Suprapubic skin (tissue), 4 donors: Measurements from ENCODE around the gene TNS1. TPM values are rescaled to one million over a fixed set of nuclear protein-coding genes. Genes with fewer than 3 reads are reported as not detected.
A peak's percentile ranks its signal among the peaks of the same experiment; 100 is the strongest.

Experiments used
- DNase-seq, 2 donors: peaks; one replicate each; pipeline ENCODE4 v3.0.0-alpha.2; 2019; ENCODE audit warnings: low spot score in 2 of 2
- H3K27ac ChIP-seq: fragments of 200-600 bp; sonication (generic); one replicate; pipeline ENCODE4 v1.5.1; 2019
- H3K27me3 ChIP-seq: fragments of 200-600 bp; sonication (generic); one replicate; pipeline ENCODE4 v1.5.1; 2019
- H3K36me3 ChIP-seq: fragments of 200-600 bp; sonication (generic); one replicate; pipeline ENCODE4 v1.5.1; 2019
- H3K4me1 ChIP-seq: fragments of 200-600 bp; sonication (generic); one replicate; pipeline ENCODE4 v1.5.1; 2019
- H3K4me3 ChIP-seq: fragments of 200-600 bp; sonication (generic); one replicate; pipeline ENCODE4 v1.5.1; 2019; ENCODE audit warnings: mild to moderate bottlenecking
- H3K9me3 ChIP-seq: fragments of 200-600 bp; sonication (generic); one replicate; pipeline ENCODE4 v1.5.1; 2019
- CTCF ChIP-seq, 2 donors: fragments of 200-600 bp in 1 of 2; fragments of 450-650 bp in 1 of 2; sonication (generic) in 1 of 2; IDR thresholded peaks; one replicate each; pipeline ENCODE4 v1.5.1; 2016 to 2019; ENCODE audit warnings: antibody characterized with exemption in 2 of 2, mild to moderate bottlenecking in 1 of 2, moderate library complexity in 1 of 2
- EP300 ChIP-seq: sonication (generic); formaldehyde crosslinking; IDR thresholded peaks from one replicate; pipeline ENCODE4 v1.6.1; 2017; ENCODE audit warnings: antibody characterized with exemption
- POLR2A ChIP-seq, 2 donors: fragments of 450-650 bp; IDR thresholded peaks; one replicate each; pipeline ENCODE4 v1.6.1; 2017; ENCODE audit warnings: antibody characterized with exemption in 2 of 2, mild to moderate bottlenecking in 2 of 2, moderate library complexity in 2 of 2
- POLR2AphosphoS5 ChIP-seq, 3 donors: sonication (generic); formaldehyde crosslinking; IDR thresholded peaks; one replicate each; pipeline ENCODE4 v1.6.1; 2017; ENCODE audit warnings: antibody characterized with exemption in 3 of 3
- WGBS: methylation state at CpG from one replicate; pipeline ENCODE4 v1.1.5; 2018; 5-methylcytosine and 5-hydroxymethylcytosine counted together
- total RNA-seq, 4 donors: library from RNA; depleted of rRNA; stranded (reverse); fragments of >200 nt; gene quantifications; one replicate each; pipeline ENCODE4 v1.1.0, GENCODE V29; 2016

TNS1 gene
- total RNA-seq, 4 donors from 2014 or later: 64.1 to 145 (median 99.5) TPM

- peak; percentile 50 to 57 for DNase-seq
- H3K27ac ChIP-seq: no peak overlapping the region
- TF ChIP-seq POLR2AphosphoS5 (IDR thresholded peaks at IDR 0.05) (no peak), CTCF (IDR thresholded peaks at IDR 0.05) (no peak), POLR2A (IDR thresholded peaks at IDR 0.05) (no peak), EP300 (no peak)
- 70% methylated on average over 1 of the region's 1 CpG for WGBS
- no peaks in the 10 kb centered on the region for H3K27me3 ChIP-seq
- no peak overlapping the region for H3K4me3 ChIP-seq
- H3K4me1 ChIP-seq: peaks cover 18% of the 10 kb centered on the region
- no peaks in the 10 kb centered on the region for H3K9me3 ChIP-seq
- H3K36me3 ChIP-seq: peaks cover 4% of the 10 kb centered on the region
Observed at GRCh38 chr2:217972490-217972889, 30.3 kb downstream of the TNS1 start.

GRCh38 chr2:217972037-217972436 lies 30.8 kb downstream of the TNS1 start:
- 44% methylated on average over 1 of the region's 1 CpG for WGBS
- peaks cover 18% of the 10 kb centered on the region for H3K4me1 ChIP-seq
- no peak overlapping the region for H3K4me3 ChIP-seq
- H3K27ac ChIP-seq: no peak overlapping the region
- no peak for TF ChIP-seq EP300
- no peak for TF ChIP-seq CTCF (IDR thresholded peaks at IDR 0.05)
- no peak for TF ChIP-seq POLR2A (IDR thresholded peaks at IDR 0.05)
- H3K27me3 ChIP-seq: no peaks in the 10 kb centered on the region
- DNase-seq: peak; percentile 25 to 32
- no peaks in the 10 kb centered on the region for H3K9me3 ChIP-seq
- H3K36me3 ChIP-seq: no peaks in the 10 kb centered on the region

- no peak for TF ChIP-seq EP300
- TF ChIP-seq POLR2AphosphoS5 (IDR thresholded peaks at IDR 0.05): no peak
- no peak for TF ChIP-seq POLR2A (IDR thresholded peaks at IDR 0.05)
- no peak for TF ChIP-seq CTCF (IDR thresholded peaks at IDR 0.05)
- no peaks in the 10 kb centered on the region for H3K9me3 ChIP-seq
- no peak overlapping the region for H3K27ac ChIP-seq
- 79% methylated on average over 5 of the region's 5 CpGs for WGBS
- no peak overlapping the region for H3K4me3 ChIP-seq
- H3K4me1 ChIP-seq: peaks cover 24% of the 10 kb centered on the region
- H3K36me3 ChIP-seq: no peaks in the 10 kb centered on the region
- no peak for DNase-seq
- H3K27me3 ChIP-seq: no peaks in the 10 kb centered on the region
Observed at GRCh38 chr2:217971166-217971565, 31.6 kb downstream of the TNS1 start.

- no peak for DNase-seq
- Histone ChIP-seq H3K4me3 (no peak overlapping the region), H3K36me3 (no peaks in the 10 kb centered on the region), H3K9me3 (no peaks in the 10 kb centered on the region), H3K27me3 (no peaks in the 10 kb centered on the region), H3K27ac (peak overlapping the region; percentile 19), H3K4me1 (peaks cover 32% of the 10 kb centered on the region)
- TF ChIP-seq EP300: no peak
- TF ChIP-seq CTCF (IDR thresholded peaks at IDR 0.05): no peak
- no peak for TF ChIP-seq POLR2AphosphoS5 (IDR thresholded peaks at IDR 0.05)
- TF ChIP-seq POLR2A (IDR thresholded peaks at IDR 0.05): no peak
Observed at GRCh38 chr2:217970206-217970605, 32.6 kb downstream of the TNS1 start.

- WGBS: 92% methylated on average over 1 of the region's 1 CpG
- Histone ChIP-seq H3K4me1 (peaks cover 36% of the 10 kb centered on the region), H3K27ac (peak overlapping the region; percentile 19)
Observed at GRCh38 chr2:217969588-217969987, 33.2 kb downstream of the TNS1 start.

More at GRCh38 chr2:217969588-217969987, 33.2 kb downstream of the TNS1 start:
- Histone ChIP-seq H3K36me3 (no peaks in the 10 kb centered on the region), H3K4me3 (no peak overlapping the region), H3K27me3 (no peaks in the 10 kb centered on the region), H3K9me3 (no peaks in the 10 kb centered on the region)
- no peak for DNase-seq
- no peak for TF ChIP-seq EP300
- no peak for TF ChIP-seq CTCF (IDR thresholded peaks at IDR 0.05)
- no peak for TF ChIP-seq POLR2A (IDR thresholded peaks at IDR 0.05)
- TF ChIP-seq POLR2AphosphoS5 (IDR thresholded peaks at IDR 0.05): no peak
